ENCODE measurements around the gene LRRC31. TPM values are rescaled to one million over a fixed set of nuclear protein-coding genes. Genes with fewer than 3 reads are reported as not detected.

LRRC31 gene
- total RNA-seq, 2 experiments from 2014 or later, result not detected

- H3K36me3 Mint-ChIP-seq (ENCODE audit: low read depth), result no peaks in the 10 kb centered on the region
- H3K9me3 Mint-ChIP-seq (ENCODE audit: insufficient read depth), result no peaks in the 10 kb centered on the region
- no peak overlapping the region for H3K27ac Mint-ChIP-seq
- DNase-seq, result no peak
- H3K4me1 Mint-ChIP-seq (ENCODE audit: low read depth), result no peaks in the 10 kb centered on the region
- ChIA-PET CTCF (interaction anchor here (1.4 to 1.8 kb wide), 2 partner anchors 44 to 196 kb away, joined by 3 to 4 read pairs; no protein-coding TSS in a partner anchor), POLR2A (no interaction called here)
- no peak for ATAC-seq
- H3K27me3 Mint-ChIP-seq (ENCODE audit: low read depth), result peaks cover 22% of the 10 kb centered on the region
- H3K4me3 Mint-ChIP-seq, result no peak overlapping the region
Observed at GRCh38 chr3:169857811-169858210, 11.9 kb downstream of the LRRC31 start.

GRCh38 chr3:169855514-169855913 is 14.2 kb downstream of the LRRC31 start:
- no peaks in the 10 kb centered on the region for H3K36me3 Mint-ChIP-seq (ENCODE audit: low read depth)
- ChIA-PET POLR2A (no interaction called here), CTCF (no interaction called here)
- no peaks in the 10 kb centered on the region for H3K9me3 Mint-ChIP-seq (ENCODE audit: insufficient read depth)
- DNase-seq (no peak), ATAC-seq (no peak)
- no peak overlapping the region for H3K4me3 Mint-ChIP-seq
- peaks cover 17% of the 10 kb centered on the region for H3K27me3 Mint-ChIP-seq (ENCODE audit: low read depth)
- H3K4me1 Mint-ChIP-seq (ENCODE audit: low read depth), result no peaks in the 10 kb centered on the region
- no peak overlapping the region for H3K27ac Mint-ChIP-seq

GRCh38 chr3:169850618-169851017 is 19.1 kb downstream of the LRRC31 start:
- peaks cover 7% of the 10 kb centered on the region for H3K27me3 Mint-ChIP-seq (ENCODE audit: low read depth)
- no peak overlapping the region for H3K4me3 Mint-ChIP-seq
- no peaks in the 10 kb centered on the region for H3K36me3 Mint-ChIP-seq (ENCODE audit: low read depth)
- ATAC-seq, result no peak
- H3K27ac Mint-ChIP-seq, result no peak overlapping the region
- DNase-seq, result no peak
- POLR2A ChIA-PET, result no interaction called here
- CTCF ChIA-PET, result interaction anchor here (1.6 kb wide), 1 partner anchor 12 kb away, joined by 5 read pairs; no protein-coding TSS in a partner anchor
- H3K9me3 Mint-ChIP-seq (ENCODE audit: insufficient read depth), result no peaks in the 10 kb centered on the region
- H3K4me1 Mint-ChIP-seq (ENCODE audit: low read depth), result no peaks in the 10 kb centered on the region

- no peak for DNase-seq
- no peaks in the 10 kb centered on the region for H3K9me3 Mint-ChIP-seq (ENCODE audit: insufficient read depth)
- ATAC-seq, result no peak
- POLR2A ChIA-PET, result no interaction called here
- no peaks in the 10 kb centered on the region for H3K36me3 Mint-ChIP-seq (ENCODE audit: low read depth)
- CTCF ChIA-PET, result no interaction called here
- H3K4me3 Mint-ChIP-seq, result no peak overlapping the region
- H3K27me3 Mint-ChIP-seq (ENCODE audit: low read depth), result peaks cover 5% of the 10 kb centered on the region
- H3K27ac Mint-ChIP-seq, result no peak overlapping the region
- no peaks in the 10 kb centered on the region for H3K4me1 Mint-ChIP-seq (ENCODE audit: low read depth)
Observed at GRCh38 chr3:169848741-169849140, 21.0 kb downstream of the LRRC31 start.

- no peak overlapping the region for H3K4me3 Mint-ChIP-seq
- DNase-seq (no peak), ATAC-seq (no peak)
- H3K36me3 Mint-ChIP-seq (ENCODE audit: low read depth), result no peaks in the 10 kb centered on the region
- ChIA-PET CTCF (no interaction called here), POLR2A (interaction anchor here (0.6 kb wide), 1 partner anchor 293 kb away, joined by 3 read pairs; no protein-coding TSS in a partner anchor)
- no peaks in the 10 kb centered on the region for H3K4me1 Mint-ChIP-seq (ENCODE audit: low read depth)
- H3K9me3 Mint-ChIP-seq (ENCODE audit: insufficient read depth), result no peaks in the 10 kb centered on the region
- H3K27me3 Mint-ChIP-seq (ENCODE audit: low read depth), result peaks cover 9% of the 10 kb centered on the region
- no peak overlapping the region for H3K27ac Mint-ChIP-seq
Observed at GRCh38 chr3:169847896-169848295, 21.8 kb downstream of the LRRC31 start.

- H3K27ac Mint-ChIP-seq, result no peak overlapping the region
- no peaks in the 10 kb centered on the region for H3K9me3 Mint-ChIP-seq (ENCODE audit: insufficient read depth)
- peaks cover 9% of the 10 kb centered on the region for H3K27me3 Mint-ChIP-seq (ENCODE audit: low read depth)
- H3K36me3 Mint-ChIP-seq (ENCODE audit: low read depth), result no peaks in the 10 kb centered on the region
- no peak for DNase-seq
- CTCF ChIA-PET, result no interaction called here
- no peak overlapping the region for H3K4me3 Mint-ChIP-seq
- POLR2A ChIA-PET, result no interaction called here
- ATAC-seq, result no peak
- H3K4me1 Mint-ChIP-seq (ENCODE audit: low read depth), result no peaks in the 10 kb centered on the region
Observed at GRCh38 chr3:169846458-169847193, 23.1 kb downstream of the LRRC31 start.

GRCh38 chr3:169842960-169843359 is 26.8 kb downstream of the LRRC31 start:
- no peak for DNase-seq
- Mint-ChIP-seq H3K4me3 (no peak overlapping the region), H3K9me3 (ENCODE audit: insufficient read depth) (no peaks in the 10 kb centered on the region), H3K27me3 (ENCODE audit: low read depth) (peaks cover 27% of the 10 kb centered on the region), H3K27ac (no peak overlapping the region), H3K4me1 (ENCODE audit: low read depth) (no peaks in the 10 kb centered on the region), H3K36me3 (ENCODE audit: low read depth) (no peaks in the 10 kb centered on the region)
- no peak for ATAC-seq
- POLR2A ChIA-PET, result interaction anchor here (0.7 kb wide), 1 partner anchor 69 kb away, joined by 3 read pairs; no protein-coding TSS in a partner anchor
- CTCF ChIA-PET, result interaction anchor here (1.9 kb wide), 1 partner anchor 10 kb away, joined by 6 read pairs; no protein-coding TSS in a partner anchor

- Mint-ChIP-seq H3K27ac (no peak overlapping the region), H3K27me3 (ENCODE audit: low read depth) (peaks cover 26% of the 10 kb centered on the region), H3K36me3 (ENCODE audit: low read depth) (no peaks in the 10 kb centered on the region), H3K4me1 (ENCODE audit: low read depth) (no peaks in the 10 kb centered on the region), H3K4me3 (no peak overlapping the region), H3K9me3 (ENCODE audit: insufficient read depth) (no peaks in the 10 kb centered on the region)
- DNase-seq (no peak), ATAC-seq (no peak)
- CTCF ChIA-PET, result no interaction called here
- POLR2A ChIA-PET, result no interaction called here
Observed at GRCh38 chr3:169841171-169841570, 28.6 kb downstream of the LRRC31 start.

GRCh38 chr3:169838511-169839030 is 31.2 kb downstream of the LRRC31 start:
- POLR2A ChIA-PET, result no interaction called here
- CTCF ChIA-PET, result interaction anchor here (0.5 kb wide), 1 partner anchor 18 kb away, joined by 3 read pairs; no protein-coding TSS in a partner anchor
- no peak for ATAC-seq
- Mint-ChIP-seq H3K9me3 (ENCODE audit: insufficient read depth) (no peaks in the 10 kb centered on the region), H3K36me3 (ENCODE audit: low read depth) (no peaks in the 10 kb centered on the region), H3K27ac (no peak overlapping the region), H3K27me3 (ENCODE audit: low read depth) (peaks cover 26% of the 10 kb centered on the region), H3K4me1 (ENCODE audit: low read depth) (no peaks in the 10 kb centered on the region), H3K4me3 (no peak overlapping the region)
- DNase-seq, result no peak

- Mint-ChIP-seq H3K4me1 (ENCODE audit: low read depth) (no peaks in the 10 kb centered on the region), H3K36me3 (ENCODE audit: low read depth) (no peaks in the 10 kb centered on the region), H3K4me3 (no peak overlapping the region), H3K27me3 (ENCODE audit: low read depth) (peaks cover 26% of the 10 kb centered on the region), H3K27ac (no peak overlapping the region), H3K9me3 (ENCODE audit: insufficient read depth) (no peaks in the 10 kb centered on the region)
- CTCF ChIA-PET, result no interaction called here
- POLR2A ChIA-PET, result no interaction called here
- no peak for DNase-seq
- no peak for ATAC-seq
Observed at GRCh38 chr3:169836942-169837275, 32.8 kb downstream of the LRRC31 start.

GRCh38 chr3:169836078-169836941 is 33.4 kb downstream of the LRRC31 start:
- H3K4me1 Mint-ChIP-seq (ENCODE audit: low read depth), result no peaks in the 10 kb centered on the region

GRCh38 chr3:169835533-169835932 is 34.2 kb downstream of the LRRC31 start:
- POLR2A ChIA-PET, result no interaction called here
- H3K4me3 Mint-ChIP-seq, result no peak overlapping the region
- no peak for ATAC-seq
- no peaks in the 10 kb centered on the region for H3K9me3 Mint-ChIP-seq (ENCODE audit: insufficient read depth)
- no peaks in the 10 kb centered on the region for H3K4me1 Mint-ChIP-seq (ENCODE audit: low read depth)
- no peaks in the 10 kb centered on the region for H3K36me3 Mint-ChIP-seq (ENCODE audit: low read depth)
- no peak overlapping the region for H3K27ac Mint-ChIP-seq
- CTCF ChIA-PET, result no interaction called here
- H3K27me3 Mint-ChIP-seq (ENCODE audit: low read depth), result peaks cover 19% of the 10 kb centered on the region
- DNase-seq, result no peak

More at GRCh38 chr3:169836078-169836941, 33.4 kb downstream of the LRRC31 start:
- Mint-ChIP-seq H3K36me3 (ENCODE audit: low read depth) (no peaks in the 10 kb centered on the region), H3K4me3 (no peak overlapping the region), H3K27me3 (ENCODE audit: low read depth) (peaks cover 25% of the 10 kb centered on the region), H3K27ac (no peak overlapping the region), H3K9me3 (ENCODE audit: insufficient read depth) (no peaks in the 10 kb centered on the region)
- ChIA-PET CTCF (no interaction called here), POLR2A (no interaction called here)
- no peak for DNase-seq
- ATAC-seq, result no peak

Measured in activated CD8-positive, alpha-beta T cell treated with anti-CD3 and anti-CD28 coated beads, Interleukin-2, amount 10 ng/mL, durations not matched to agents 7 days and 5 days (primary cell).